HG02885 (cell line): ENCODE measurements around the gene SFSWAP.
A peak's percentile ranks its signal among the peaks of the same experiment; 100 is the strongest.
"Not testable (repeated sequence)": the region's sequence is repeated elsewhere in the genome, so short reads cannot be mapped to it uniquely, and the experiment has no call there.

Source experiments
- ATAC-seq: cut with Tn5 transposase; IDR thresholded peaks from one replicate; pipeline ENCODE4 v1.9.1; 2021; ENCODE audit warnings: mild to moderate bottlenecking; ENCODE audit not compliant: unreplicated experiment, poor library complexity

The SFSWAP gene

DNA sequence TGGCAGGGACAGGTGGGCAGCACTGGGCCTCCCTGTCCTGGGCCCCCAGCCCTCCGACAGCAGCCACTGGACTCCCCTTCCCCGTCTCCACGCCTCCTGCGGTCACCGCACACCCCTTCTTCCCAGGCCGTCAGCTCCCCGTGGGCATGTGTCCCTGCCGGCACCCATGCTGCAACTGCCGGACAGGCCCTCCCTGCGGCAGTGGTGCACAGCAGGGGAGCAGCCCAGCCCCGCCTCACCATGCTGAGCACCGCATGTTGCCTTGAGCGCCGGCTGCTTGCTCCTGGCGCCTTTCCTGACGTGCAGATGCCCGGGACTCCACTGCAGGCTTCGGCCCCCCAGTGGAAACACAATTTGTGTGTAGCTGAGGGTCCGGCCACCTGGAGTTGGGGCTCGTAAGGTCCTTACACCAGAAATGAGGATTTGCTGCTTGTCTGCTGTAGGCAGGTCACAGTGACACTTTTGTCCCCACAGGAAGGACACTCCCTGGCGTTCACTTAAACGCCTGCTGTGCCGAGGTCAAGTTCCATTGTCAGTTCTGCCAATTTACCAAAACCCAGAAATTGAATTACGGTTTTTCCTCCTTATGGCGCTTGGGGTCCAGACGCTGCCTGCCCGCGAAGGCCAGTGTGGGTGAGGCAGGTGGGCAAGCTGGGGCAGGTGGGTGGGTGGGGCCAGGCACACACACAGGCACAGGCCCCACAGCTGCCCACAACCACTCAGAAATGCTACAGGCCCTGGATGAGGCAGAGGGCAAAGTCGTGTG, 89.1 kb downstream of the SFSWAP start:
- no peak for ATAC-seq

DNA sequence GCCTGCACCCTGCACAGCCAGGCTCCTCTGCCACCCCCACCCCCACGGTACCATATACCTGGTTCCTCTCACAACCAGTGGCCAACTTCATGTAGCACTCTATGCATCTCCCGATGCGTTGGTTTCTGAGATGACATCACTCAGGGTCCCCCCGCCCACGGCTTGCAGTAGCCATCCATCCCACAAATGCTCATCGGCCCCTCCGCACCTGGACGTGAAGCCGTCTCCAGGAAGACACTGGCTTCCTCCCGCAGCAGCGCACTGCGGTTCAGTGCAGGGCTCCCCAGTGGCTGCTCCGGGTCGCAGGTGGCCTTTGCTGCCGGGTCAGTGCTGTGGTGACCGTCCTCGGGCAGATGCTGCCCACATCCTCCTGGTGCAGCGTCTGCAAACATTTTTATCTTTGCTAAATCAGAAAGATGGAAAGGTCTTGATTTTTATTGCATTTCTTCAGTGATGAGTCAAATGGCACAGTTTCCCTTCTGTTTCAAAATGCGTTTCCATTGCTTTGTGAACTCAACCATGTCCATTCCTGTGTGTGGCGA, 89.8 kb downstream of the SFSWAP start:
- ATAC-seq: no peak

GRCh38 chr12:131801254-131801866, 90.5 kb downstream of the SFSWAP start:
- no peak for ATAC-seq

- ATAC-seq: no peak
Measured at GRCh38 chr12:131803961-131804521, 93.2 kb downstream of the SFSWAP start.

DNA sequence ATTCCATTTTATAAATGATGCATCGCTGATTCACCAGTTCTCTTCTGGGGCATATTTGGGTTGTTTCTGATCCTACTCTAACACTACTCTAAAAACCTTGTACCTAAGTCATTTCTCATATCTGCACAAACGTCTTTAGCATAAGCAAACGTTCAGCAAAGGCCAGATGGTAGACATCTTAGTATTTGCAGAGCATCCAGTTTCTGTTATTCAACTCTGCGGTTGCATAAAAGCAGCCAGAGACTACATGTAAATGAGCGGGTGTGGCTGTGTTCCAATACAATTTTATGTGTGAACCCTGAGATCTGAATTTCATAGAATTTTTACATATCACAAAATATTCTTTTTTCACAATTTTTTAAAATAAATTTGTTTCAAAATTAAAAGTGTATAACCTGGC, 94.5 kb downstream of the SFSWAP start:
- ATAC-seq: no peak

GRCh38 chr12:131806674-131807073, 95.8 kb downstream of the SFSWAP start:
- no peak for ATAC-seq

- no peak for ATAC-seq
Measured at GRCh38 chr12:131808744-131809371, 98.0 kb downstream of the SFSWAP start.

DNA sequence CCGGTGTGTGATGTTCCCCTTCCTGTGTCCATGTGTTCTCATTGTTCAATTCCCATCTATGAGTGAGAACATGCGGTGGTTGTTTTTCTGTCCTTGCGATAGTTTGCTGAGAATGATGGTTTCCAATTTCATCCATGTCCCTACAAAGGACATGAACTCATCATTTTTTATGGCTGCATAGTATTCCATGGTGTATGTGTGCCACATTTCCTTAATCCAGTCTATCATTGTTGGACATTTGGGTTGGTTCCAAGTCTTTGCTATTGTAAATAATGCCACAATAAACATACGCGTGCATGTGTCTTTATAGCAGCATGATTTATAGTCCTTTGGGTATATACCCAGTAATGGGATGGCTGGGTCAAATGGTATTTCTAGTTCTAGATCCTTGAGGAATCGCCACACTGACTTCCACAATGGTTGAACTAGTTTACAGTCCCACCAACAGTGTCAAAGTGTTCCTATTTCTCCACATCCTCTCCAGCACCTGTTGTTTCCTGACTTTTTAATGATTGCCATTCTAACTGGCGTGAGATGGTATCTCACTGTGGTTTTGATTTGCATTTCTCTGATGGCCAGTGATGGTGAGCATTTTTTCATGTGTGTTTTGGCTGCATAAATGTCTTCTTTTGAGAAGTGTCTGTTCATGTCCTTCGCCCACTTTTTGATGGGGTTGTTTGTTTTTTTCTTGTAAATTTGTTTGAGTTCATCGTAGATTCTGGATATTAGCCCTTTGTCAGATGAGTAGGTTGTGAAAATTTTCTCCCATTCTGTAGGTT, 98.8 kb downstream of the SFSWAP start:
- not testable (repeated sequence) for ATAC-seq

DNA sequence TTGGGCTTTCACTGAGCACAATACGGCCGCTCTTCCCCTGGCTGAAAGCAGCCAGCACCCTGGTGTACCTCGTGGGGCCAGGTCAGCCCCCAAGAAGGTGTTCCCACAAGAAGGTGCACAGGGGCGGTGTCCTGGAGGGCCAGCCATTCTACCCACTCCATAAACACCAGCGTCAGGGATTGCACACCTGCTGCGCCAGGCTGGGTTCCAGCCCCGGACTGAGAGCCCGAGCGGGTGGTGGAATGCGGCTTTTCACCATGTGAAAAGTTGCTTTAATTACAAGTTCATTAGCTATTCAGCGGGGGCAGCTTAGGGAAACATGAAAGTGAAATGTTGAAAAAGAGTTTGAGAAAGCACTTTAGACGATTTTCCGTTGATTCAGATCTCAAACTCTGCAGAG, 99.8 kb downstream of the SFSWAP start:
- no peak for ATAC-seq

GRCh38 chr12:131815131-131815530, 104.2 kb downstream of the SFSWAP start:
- ATAC-seq: no peak

DNA sequence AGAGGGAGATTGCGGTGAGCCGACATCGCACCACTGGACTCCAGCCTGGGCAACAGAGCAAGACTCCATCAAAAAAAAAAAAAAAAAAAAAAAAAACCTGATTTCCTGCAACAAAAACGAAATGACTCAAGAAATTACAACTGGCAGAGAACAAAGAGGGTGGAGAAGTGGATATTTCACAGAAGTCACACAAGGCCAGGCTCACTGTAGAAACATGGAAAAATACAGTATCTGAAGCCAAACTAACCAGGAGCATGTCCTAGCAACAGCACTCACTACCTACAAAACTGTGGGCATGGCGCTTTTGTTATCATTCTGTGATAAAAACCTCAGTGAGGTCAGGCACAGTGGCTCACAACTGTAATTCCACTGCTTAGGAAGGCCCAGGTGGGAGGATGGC, 105.6 kb downstream of the SFSWAP start:
- no peak for ATAC-seq

DNA sequence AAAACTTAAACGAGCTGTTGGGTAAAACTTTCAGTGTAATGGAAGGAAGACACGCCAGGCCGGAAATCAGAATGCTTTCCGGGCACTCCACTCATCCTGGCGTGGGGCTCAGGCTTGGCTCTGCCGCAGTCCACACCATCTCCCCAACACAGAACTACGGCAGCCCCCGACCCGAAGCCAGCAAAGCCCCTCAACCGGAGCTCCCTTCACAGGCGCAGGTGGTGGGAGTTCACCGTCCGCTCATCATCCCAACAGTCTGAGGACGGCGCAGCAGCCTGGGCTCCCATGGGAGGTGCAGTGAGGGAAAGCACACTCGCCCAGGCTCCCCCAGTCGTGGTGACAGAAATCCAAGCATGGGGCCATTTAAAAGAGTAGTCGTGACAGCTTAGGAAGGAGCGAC, 106.4 kb downstream of the SFSWAP start:
- ATAC-seq: no peak

DNA sequence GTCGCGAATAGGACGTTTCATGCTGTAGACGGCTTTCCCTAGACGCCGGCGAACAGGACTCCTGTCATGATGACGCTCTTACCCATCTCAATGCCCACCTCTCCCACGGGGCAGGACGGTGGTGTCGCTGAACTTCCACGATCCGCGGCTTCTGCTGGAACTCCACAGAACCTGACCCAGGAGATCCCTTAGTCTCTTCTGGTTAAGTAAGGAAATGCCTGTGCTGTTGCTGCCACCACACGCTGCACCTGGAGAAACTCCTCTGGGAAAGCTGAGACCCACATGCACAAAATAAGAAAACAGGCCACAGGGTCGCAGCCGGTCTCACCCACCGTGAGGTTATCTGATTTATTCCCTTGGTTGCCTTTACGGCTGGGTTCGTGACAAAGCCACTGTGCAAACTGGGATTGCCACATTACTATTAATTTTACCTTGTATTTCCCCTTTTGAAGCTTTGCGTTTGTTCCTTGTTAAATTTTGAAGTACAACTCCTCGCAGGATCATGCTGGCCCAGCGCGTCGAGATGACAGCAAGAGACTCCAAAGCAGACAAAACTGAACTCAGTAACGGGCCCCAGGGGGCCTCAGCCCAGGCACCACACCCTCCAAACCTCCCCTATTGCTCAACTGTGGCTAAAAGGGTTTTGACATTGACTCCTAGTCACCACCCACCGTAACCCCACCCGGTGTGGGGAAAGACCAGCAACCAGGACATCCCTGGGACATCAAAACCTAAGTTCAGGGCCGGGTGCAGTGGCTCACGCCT, 108.1 kb downstream of the SFSWAP start:
- ATAC-seq: no peak

DNA sequence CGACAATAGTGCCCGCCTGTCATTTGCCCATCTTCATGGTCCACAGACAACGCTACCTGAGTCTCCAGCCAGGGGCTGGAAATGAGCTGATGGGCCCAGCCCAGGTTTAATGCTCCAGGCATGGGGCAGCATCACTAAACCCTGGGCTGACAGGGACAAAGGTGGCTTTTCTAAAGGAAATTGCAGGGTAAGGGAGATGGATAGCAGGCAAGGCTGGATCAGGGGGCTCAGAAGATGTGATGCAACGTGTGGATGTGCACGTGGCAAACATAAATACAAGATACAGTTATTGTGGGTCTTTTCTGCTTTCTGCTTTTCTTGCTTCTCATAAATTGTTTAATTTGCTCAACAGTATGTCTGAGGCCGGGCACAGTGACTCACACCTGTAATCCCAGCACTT, 113.6 kb downstream of the SFSWAP start:
- ATAC-seq: no peak

DNA sequence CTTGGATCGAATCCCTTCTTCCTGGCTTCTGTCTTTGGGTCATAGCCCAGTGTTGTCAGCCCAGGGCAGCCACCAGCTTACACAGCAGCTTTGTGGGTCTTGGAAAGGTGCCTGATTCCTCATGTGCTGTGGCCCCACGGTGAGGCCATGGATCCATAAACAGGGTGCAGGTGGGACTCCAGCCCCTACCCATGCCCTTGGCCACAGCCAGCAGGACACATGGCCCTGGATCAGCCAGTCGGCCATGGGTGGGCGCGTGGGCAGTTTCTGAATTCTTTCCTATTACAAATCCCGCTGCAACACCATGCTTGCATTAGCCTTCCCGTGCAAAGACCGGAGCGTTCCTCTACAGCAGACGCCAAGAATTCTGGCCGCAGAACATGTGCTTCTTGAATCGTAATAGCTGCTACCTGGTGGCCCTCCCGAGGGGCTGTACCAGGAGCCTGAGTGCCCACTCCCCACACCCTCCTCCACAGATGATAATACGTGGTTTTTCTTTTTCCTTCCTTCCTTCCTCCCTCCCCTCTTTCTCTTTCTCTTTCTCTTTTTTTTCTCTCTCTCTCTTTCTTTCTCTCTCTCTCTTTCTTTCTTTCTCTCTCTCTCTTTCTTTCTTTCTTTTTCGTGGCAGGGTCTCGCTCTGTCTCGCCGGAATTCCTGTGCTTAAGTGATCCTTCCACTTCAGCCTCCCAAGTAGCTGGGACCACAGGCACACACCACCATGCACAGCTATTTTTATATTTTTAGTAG, 114.4 kb downstream of the SFSWAP start:
- no peak for ATAC-seq

- no peak for ATAC-seq
Measured at GRCh38 chr12:131826097-131826928, 115.4 kb downstream of the SFSWAP start.

GRCh38 chr12:131827961-131828534, 117.2 kb downstream of the SFSWAP start, which contains the start of gene MMP17:
Gene MMP17 (plus strand): TSS chr12:131828393. CDS start chr12:131828495, 102 bp downstream.
- ATAC-seq: peak; percentile 51
